CD4-positive, alpha-beta T cell treated with Interleukin-6 at 100 ng/mL for 8 hours (primary cell): ENCODE data around the gene SH3TC1.

ENCODE experiments used
- DNase-seq: peaks from one replicate; pipeline ENCODE4 v3.0.0-alpha.2; 2020; ENCODE audit warnings: mixed read lengths, low spot score

SH3TC1 gene

DNA sequence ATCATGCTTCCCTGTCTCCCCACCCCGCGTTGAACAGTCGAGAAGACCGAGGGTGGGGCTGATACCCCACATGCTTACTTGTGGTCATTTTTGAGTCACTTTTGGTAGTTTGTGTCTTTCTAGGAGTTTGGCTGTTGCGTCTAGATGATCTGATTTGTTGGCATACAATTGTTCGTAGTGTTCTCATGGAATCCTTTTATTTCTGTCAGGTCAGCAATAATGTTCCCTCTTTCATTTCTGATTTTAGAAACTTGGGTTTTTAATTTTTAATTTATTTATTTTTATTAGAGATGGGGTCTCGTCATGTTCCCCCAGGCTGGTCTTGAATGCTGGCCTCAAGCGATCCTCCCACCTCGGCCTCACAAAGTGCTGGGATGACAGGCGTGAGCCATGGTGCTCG lies 30.9 kb downstream of the SH3TC1 start:
- no peak for DNase-seq

- DNase-seq, result no peak
Observed at GRCh38 chr4:8230891-8231290, 31.8 kb downstream of the SH3TC1 start.

- no peak for DNase-seq
Observed at GRCh38 chr4:8231551-8232049, 32.5 kb downstream of the SH3TC1 start.

DNA sequence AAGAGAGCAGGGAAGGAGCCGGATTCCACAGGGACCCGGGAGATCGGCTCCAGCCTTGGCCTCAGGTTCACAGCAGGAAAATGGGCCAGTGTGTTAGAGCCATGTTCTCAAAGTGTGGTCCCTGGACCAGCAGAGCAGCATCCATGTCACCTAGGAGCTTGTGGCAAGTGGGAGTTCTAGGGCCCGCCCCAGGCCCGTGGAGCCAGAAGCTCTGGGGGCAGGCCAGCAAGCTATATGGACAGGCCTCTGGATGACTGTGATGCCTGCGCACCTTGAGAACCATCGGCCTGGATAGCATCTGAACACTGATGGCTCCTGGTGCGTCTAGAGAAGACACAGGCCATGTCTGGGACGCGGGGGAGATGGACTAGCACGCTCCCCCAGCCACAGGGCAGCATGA lies 33.7 kb downstream of the SH3TC1 start:
- DNase-seq, result no peak

- DNase-seq, result no peak
Observed at GRCh38 chr4:8233672-8234484, 34.8 kb downstream of the SH3TC1 start.

GRCh38 chr4:8234715-8235114 lies 35.6 kb downstream of the SH3TC1 start:
- no peak for DNase-seq

DNA sequence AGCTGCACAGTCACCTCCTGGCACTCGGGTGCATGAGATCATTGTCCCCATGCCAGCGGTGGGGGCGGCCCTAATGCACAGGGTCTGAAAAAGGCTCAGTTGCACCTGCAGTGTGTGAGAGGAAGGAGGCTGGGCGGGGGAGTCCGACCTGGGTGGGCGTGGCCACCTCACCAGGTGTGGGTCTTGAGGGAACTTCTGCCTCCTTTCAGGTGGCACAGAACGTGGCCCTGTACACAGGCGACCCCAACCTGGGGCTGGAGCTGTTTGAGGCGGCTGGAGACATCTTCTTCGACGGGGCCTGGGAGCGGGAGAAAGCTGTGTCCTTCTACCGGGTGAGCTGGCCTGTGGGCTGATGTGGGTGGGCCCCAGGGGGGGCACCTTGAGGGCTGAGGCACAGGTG lies 36.1 kb downstream of the SH3TC1 start:
- no peak for DNase-seq

DNA sequence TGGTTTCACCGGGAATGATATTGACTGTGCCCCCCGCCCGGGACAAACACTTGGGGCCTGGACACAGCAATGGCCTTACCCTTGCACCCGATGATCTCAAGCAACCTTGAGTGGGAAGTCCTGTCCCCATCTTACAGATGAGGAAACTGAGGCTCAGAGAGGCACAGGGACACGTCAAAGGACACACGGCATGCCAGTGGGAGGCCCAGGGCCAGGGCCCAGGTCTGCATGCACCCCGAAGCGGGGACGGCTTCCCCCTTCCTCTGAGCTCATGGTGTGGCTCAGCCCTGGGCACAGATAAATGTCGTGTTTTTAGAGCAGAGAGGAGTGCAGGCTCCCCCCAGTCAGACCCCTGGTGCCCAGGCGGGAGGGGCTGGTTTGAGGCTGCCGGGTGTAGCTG lies 36.6 kb downstream of the SH3TC1 start:
- DNase-seq, result no peak

GRCh38 chr4:8236106-8236919 lies 37.2 kb downstream of the SH3TC1 start:
- no peak for DNase-seq

GRCh38 chr4:8236920-8237195 lies 37.8 kb downstream of the SH3TC1 start:
- no peak for DNase-seq

DNA sequence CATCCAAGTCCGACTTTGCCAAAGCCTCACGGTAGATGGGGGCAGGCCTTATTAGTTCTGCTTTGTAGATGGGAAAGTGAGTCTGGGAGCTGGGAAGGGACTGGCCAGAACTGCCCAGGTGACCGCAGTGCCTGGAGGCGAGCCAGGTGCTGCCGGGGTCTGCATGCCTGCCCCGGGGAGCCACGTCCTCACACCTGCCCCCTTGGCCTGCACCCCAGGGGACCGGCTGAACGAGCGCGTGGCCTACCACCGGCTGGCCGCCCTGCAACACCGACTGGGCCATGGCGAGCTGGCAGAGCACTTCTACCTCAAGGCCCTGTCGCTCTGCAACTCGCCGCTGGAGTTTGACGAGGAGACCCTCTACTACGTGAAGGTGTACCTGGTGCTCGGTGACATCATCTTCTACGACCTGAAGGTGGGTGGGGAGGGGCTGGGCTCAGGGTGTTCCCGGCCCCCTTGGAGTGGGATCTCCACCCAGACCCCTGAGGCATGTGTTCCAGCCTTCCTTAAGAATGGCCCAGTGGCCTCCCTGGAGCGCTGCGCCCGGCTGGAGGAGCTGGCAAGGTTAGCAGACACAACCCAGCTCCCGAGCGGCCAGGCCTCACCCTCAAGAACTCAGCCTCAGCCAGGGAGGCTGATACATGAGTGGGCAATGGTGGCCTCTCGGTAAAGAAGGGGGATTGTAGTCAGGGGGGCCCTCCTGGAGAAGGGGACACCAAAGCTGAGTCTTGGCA lies 38.3 kb downstream of the SH3TC1 start:
- no peak for DNase-seq

DNA sequence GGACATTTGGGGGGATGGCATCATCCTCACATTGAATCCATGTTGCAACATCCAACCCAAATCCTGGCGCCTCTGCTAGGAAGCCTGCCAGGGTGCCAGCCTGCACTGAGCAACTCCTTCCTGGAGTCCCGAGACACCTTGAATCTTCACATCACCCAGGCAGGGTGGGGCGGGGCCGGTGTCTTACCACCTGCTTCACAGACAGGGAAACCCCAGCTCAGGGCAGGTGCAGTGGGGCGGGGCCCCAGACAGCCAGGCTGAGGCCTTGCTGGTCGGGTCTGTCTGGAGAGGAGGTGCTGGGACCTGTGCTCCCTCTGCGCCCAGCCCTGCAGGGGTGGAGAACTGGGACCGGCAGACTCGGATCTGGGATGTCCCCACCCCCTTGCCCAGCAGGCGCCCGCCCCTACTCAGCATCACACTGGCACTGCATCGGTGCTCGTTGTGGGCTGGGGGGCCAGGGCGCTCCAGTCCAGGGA lies 39.0 kb downstream of the SH3TC1 start:
- no peak for DNase-seq

DNA sequence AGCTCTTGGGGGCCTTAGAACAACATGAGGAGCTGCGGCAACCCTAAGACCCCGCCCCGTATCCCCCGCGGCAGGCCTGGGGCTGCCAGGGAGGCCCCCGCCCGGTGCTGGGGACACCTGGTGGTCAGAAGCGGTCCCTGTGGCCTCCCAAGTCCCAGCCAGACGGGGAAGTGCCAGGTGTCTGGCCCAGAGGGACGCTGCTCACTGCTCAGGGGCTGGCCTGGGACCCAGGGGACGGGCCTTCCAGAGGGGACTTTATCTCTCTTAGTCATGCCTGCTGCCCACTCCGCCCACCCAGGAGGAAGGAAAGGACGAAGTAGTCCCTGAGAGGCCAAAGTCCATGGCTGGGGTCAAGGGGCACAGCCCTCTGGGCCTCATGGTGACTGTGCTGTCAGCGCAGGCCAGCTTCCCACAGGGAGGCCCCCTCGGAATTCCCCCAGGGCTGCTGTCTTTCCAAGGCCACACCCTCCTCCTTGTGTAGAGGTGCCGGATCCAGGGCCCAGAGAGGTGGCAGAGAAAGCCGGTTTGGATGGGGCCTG lies 39.5 kb downstream of the SH3TC1 start:
- no peak for DNase-seq

DNA sequence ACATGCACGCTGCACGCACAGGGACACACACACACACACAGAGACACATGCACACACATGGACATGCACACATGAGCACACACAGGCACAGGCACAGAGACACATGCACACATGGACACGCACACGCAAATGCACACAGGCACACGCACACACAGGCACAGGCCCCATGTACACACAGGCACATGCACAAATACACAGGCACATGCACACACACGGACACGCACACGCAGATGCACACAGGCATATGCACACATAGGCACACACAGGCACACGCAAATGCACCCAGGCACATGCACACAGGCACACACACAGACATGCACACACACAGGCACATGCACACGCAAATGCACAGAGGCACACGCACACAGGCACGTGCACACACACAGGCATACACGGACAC lies 40.1 kb downstream of the SH3TC1 start:
- DNase-seq, result no peak

DNA sequence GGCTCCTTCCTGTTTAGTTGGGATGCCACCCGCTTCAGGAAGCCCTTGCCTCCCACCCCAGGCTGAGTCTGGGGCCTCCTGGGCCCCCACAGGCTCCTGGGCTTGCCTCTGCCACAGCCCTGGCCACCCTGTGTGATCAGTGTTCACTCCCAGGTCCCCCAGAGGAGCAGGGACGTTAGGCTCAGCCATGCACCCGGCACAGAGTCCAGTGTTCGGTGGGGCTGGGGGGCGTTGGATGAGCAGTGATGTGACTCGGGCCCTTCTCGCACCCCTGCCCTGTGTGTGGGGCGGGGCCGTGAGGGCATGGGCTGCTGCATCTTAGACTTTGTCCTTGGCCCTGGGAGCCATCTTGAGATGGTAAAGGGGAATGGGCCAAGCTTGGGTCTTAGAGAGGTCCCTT lies 40.6 kb downstream of the SH3TC1 start:
- DNase-seq, result no peak

DNA sequence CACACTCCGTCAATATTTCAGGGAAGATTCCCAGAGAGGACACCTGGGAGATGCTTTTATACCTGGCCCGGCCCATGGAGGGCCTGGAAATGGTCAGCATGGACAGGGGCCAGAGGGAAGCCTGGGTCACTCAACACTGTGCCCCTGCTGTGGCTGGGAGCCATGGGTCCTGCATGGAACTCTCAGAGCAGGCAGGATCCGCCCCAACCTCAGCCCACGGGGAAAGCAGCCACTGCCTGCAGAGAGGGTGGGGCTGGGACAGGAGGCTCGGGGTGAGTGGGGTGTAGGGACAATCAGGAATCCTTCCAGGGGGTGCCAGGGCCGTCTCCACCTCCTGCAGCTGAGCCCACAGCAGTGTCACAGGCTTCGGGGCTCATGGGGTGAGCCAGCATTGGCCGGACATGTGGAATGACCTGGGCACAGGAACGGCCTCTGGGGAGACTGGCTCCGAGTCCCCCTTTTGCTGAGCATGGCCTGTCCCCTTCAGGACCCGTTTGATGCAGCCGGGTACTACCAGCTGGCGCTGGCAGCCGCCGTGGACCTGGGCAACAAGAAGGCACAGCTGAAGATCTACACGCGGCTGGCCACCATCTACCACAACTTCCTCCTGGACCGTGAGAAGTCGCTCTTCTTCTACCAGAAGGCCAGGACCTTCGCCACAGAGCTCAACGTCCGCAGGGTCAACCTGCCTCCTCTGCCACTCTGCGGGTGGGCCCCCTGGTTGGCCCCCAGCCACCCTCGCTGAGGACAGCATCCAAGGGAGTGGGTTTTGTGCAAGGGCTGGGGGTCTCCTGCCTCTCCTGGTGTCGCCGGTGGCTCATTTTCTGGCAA lies 41.3 kb downstream of the SH3TC1 start:
- DNase-seq, result no peak

GRCh38 chr4:8241211-8241779 lies 42.2 kb downstream of the SH3TC1 start:
- no peak for DNase-seq

DNA sequence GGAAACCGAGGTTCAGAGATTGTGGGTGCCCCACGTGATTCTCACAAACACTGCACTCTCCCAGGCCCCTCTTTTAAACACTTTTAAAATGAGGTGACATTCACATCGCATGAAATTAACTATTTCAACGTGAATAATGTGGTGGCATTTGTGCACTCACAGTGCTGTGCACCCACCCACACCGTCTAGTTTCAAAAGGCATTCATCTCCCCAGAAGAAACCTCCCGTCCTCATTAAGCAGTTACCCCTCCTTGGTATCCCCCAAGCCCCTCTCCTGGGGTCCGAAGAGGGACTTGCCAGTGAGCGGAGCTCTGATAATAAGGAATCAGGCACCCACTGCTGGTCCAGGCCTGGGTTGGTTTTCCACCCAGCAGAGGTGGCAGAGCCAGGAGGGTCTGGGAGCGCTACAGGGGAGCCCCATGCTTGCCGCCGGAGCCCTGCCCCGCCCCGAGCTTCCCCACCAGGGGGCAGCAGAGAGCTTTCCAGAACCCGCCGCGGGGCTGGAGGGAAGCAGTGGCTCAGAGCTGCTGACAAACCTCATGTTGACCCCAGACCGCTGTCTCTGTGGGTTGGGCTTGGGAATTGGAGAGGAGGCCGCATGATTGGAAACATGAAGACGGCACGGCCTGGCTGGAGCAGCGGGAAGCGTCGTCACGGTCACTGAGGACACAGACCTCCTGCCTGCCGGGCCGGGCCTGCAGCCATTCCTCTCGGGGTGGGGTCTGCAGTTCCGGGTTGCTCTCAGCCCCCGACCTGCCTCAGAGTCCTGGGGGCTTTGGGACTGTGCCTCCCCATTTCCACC lies 43.0 kb downstream of the SH3TC1 start:
- peak; percentile 67 for DNase-seq

GRCh38 chr4:8242782-8243560 lies 43.9 kb downstream of the SH3TC1 start:
- DNase-seq, result no peak
